Keratinocyte (primary cell): Measurements from ENCODE around the gene MBP.

ENCODE experiments used
- EZH2 ChIP-seq: IDR thresholded peaks from one replicate; pipeline ENCODE4 v1.6.1; 2012; ENCODE audit warnings: inconsistent platforms, mild to moderate bottlenecking, low read length, moderate library complexity
- TF ChIP-seq, protein P1 (sequence below), 3 experiments: IDR thresholded peaks in 1 of 3; conservative IDR thresholded peaks in 1 of 3; optimal IDR thresholded peaks in 1 of 3; 2 replicates in 2 of 3; 3 replicates in 1 of 3; pipeline versions ENCODE3 to v1.5.1; 2011; ENCODE audit warnings: low read length in 3 of 3, mild to moderate bottlenecking in 3 of 3, moderate library complexity in 2 of 3, control low read depth in 1 of 3, inconsistent platforms in 1 of 3; ENCODE audit not compliant: insufficient read depth in 2 of 3; ENCODE audit errors: extremely low read depth in 1 of 3

DNA sequence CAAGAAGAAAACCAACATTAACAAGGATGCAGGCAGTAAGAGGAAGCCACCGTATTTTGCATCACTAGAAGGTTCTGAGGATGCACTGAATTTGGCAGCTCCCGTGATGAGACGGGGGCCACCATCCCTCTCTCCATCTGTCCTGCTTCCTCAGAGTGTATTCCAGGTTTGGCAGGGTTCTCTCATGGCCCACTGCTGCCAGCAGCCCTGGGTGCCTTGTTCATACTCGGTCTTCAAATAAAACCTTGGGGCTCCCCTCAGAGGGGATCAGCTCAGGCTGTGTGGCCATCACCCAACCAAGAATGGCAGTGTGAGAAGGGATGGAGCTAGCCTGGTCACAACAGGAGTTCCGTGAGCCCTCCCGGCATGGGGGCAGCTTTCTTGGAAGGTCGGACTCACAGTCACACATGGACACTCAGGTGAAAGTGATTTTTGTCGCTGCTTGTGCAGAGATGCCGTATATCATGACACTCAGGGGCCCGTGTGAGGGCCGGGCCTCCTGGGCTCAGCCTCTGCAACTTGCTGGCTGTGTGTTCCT lies 12.8 kb upstream of the MBP start:
- no peak for TF ChIP-seq EZH2
- TF ChIP-seq, protein P1, sequence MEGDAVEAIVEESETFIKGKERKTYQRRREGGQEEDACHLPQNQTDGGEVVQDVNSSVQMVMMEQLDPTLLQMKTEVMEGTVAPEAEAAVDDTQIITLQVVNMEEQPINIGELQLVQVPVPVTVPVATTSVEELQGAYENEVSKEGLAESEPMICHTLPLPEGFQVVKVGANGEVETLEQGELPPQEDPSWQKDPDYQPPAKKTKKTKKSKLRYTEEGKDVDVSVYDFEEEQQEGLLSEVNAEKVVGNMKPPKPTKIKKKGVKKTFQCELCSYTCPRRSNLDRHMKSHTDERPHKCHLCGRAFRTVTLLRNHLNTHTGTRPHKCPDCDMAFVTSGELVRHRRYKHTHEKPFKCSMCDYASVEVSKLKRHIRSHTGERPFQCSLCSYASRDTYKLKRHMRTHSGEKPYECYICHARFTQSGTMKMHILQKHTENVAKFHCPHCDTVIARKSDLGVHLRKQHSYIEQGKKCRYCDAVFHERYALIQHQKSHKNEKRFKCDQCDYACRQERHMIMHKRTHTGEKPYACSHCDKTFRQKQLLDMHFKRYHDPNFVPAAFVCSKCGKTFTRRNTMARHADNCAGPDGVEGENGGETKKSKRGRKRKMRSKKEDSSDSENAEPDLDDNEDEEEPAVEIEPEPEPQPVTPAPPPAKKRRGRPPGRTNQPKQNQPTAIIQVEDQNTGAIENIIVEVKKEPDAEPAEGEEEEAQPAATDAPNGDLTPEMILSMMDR (optimal IDR thresholded peaks at IDR 0.05 in 1 of 3, IDR thresholded peaks at IDR 0.05 in 1 of 3, conservative IDR thresholded peaks at IDR 0.05 in 1 of 3; ENCODE audit: extremely low read depth in 1 of 3, insufficient read depth in 2 of 3, low read length in 3 of 3), result no peak
